Measurements from ENCODE around the gene MGMT. TPM values are rescaled to one million over a fixed set of nuclear protein-coding genes. Genes with fewer than 3 reads are reported as not detected.

MGMT gene
- total RNA-seq, 4 donors from 2014 or later: 18.4 to 30.3 (median 27.9) TPM

- Histone ChIP-seq H3K36me3 (no peaks in the 10 kb centered on the region), H3K9me3 (no peaks in the 10 kb centered on the region), H3K27ac (replicated peaks in 1 of 4) (no peak overlapping the region), H3K27me3 (no peaks in the 10 kb centered on the region), H3K4me3 (no peak overlapping the region), H3K4me1 (no peaks in the 10 kb centered on the region)
- intact Hi-C loops (cut with DNase I): no loop called here
- 75% methylated on average over 10 of the region's 10 CpGs for WGBS
- TF ChIP-seq CTCF (IDR thresholded peaks at IDR 0.05) (no peak), POLR2AphosphoS5 (IDR thresholded peaks at IDR 0.05) (no peak), EP300 (IDR thresholded peaks at IDR 0.05) (no peak), POLR2A (IDR thresholded peaks at IDR 0.05; ENCODE audit: low read depth) (no peak)
- no peak for DNase-seq (ENCODE audit: extremely low spot score)
Observed at GRCh38 chr10:129601737-129602136, 134.7 kb downstream of the MGMT start.

GRCh38 chr10:129602938-129603535 is 136.0 kb downstream of the MGMT start:
- Histone ChIP-seq H3K27me3 (no peaks in the 10 kb centered on the region), H3K4me3 (no peak overlapping the region), H3K4me1 (no peaks in the 10 kb centered on the region), H3K36me3 (no peaks in the 10 kb centered on the region), H3K9me3 (no peaks in the 10 kb centered on the region), H3K27ac (replicated peaks in 1 of 4) (no peak overlapping the region)
- no peak for TF ChIP-seq POLR2AphosphoS5 (IDR thresholded peaks at IDR 0.05)
- no peak for TF ChIP-seq EP300 (IDR thresholded peaks at IDR 0.05)
- TF ChIP-seq CTCF (IDR thresholded peaks at IDR 0.05): no peak
- TF ChIP-seq POLR2A (IDR thresholded peaks at IDR 0.05; ENCODE audit: low read depth): no peak
- intact Hi-C loops (cut with DNase I): no loop called here
- no peak for DNase-seq (ENCODE audit: extremely low spot score)
- WGBS: 83% methylated on average over 6 of the region's 6 CpGs

- no peaks in the 10 kb centered on the region for H3K9me3 ChIP-seq
- no peaks in the 10 kb centered on the region for H3K27me3 ChIP-seq
- no peak overlapping the region for H3K4me3 ChIP-seq
- intact Hi-C loops (cut with DNase I): no loop called here
- DNase-seq (ENCODE audit: extremely low spot score): no peak
- no peaks in the 10 kb centered on the region for H3K36me3 ChIP-seq
- H3K27ac ChIP-seq (replicated peaks in 1 of 4): no peak overlapping the region
- no peaks in the 10 kb centered on the region for H3K4me1 ChIP-seq
- no peak for TF ChIP-seq POLR2A (IDR thresholded peaks at IDR 0.05; ENCODE audit: low read depth)
- TF ChIP-seq CTCF (IDR thresholded peaks at IDR 0.05): no peak
- no peak for TF ChIP-seq EP300 (IDR thresholded peaks at IDR 0.05)
- no peak for TF ChIP-seq POLR2AphosphoS5 (IDR thresholded peaks at IDR 0.05)
- 82% methylated on average over 8 of the region's 10 CpGs for WGBS
Observed at GRCh38 chr10:129604333-129605032, 137.4 kb downstream of the MGMT start.

- TF ChIP-seq POLR2A (IDR thresholded peaks at IDR 0.05; ENCODE audit: low read depth) (no peak), CTCF (IDR thresholded peaks at IDR 0.05) (no peak), EP300 (IDR thresholded peaks at IDR 0.05) (no peak), POLR2AphosphoS5 (IDR thresholded peaks at IDR 0.05) (no peak)
- no peaks in the 10 kb centered on the region for H3K4me1 ChIP-seq
- no peaks in the 10 kb centered on the region for H3K9me3 ChIP-seq
- H3K27ac ChIP-seq (replicated peaks in 1 of 4): no peak overlapping the region
- H3K4me3 ChIP-seq: no peak overlapping the region
- no peaks in the 10 kb centered on the region for H3K27me3 ChIP-seq
- 88% methylated on average over 11 of the region's 11 CpGs for WGBS
- no peak for DNase-seq (ENCODE audit: extremely low spot score)
- no peaks in the 10 kb centered on the region for H3K36me3 ChIP-seq
- intact Hi-C loops (cut with DNase I): no loop called here
Observed at GRCh38 chr10:129605266-129605985, 138.4 kb downstream of the MGMT start.
